ENCODE results near the gene RAD50.

DNA sequence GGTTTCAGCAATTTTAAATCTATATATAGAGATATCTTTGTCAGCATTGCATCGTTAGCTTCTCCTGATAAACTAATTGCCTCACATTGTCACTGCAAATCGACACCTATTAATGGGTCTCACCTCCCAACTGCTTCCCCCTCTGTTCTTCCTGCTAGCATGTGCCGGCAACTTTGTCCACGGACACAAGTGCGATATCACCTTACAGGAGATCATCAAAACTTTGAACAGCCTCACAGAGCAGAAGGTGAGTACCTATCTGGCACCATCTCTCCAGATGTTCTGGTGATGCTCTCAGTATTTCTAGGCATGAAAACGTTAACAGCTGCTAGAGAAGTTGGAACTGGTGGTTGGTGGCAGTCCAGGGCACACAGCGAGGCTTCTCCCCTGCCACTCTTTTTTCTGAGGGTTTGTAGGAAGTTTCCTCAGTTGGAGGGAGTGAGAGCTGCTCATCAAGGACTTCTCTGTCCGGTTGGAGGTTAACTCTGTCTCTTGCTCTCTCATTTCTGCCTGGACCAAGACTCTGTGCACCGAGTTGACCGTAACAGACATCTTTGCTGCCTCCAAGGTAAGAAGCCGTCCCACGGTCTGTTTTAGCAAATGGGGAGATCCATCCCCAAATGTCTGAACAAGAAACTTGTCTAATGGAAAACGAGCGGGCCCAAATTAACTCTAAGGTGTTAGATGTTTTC lies 117.3 kb downstream of the RAD50 start, which contains the start of gene IL4:
- no peak for TF ChIP-seq POLR2A (IDR thresholded peaks at IDR 0.05)
- TF ChIP-seq, protein P1, sequence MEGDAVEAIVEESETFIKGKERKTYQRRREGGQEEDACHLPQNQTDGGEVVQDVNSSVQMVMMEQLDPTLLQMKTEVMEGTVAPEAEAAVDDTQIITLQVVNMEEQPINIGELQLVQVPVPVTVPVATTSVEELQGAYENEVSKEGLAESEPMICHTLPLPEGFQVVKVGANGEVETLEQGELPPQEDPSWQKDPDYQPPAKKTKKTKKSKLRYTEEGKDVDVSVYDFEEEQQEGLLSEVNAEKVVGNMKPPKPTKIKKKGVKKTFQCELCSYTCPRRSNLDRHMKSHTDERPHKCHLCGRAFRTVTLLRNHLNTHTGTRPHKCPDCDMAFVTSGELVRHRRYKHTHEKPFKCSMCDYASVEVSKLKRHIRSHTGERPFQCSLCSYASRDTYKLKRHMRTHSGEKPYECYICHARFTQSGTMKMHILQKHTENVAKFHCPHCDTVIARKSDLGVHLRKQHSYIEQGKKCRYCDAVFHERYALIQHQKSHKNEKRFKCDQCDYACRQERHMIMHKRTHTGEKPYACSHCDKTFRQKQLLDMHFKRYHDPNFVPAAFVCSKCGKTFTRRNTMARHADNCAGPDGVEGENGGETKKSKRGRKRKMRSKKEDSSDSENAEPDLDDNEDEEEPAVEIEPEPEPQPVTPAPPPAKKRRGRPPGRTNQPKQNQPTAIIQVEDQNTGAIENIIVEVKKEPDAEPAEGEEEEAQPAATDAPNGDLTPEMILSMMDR (IDR thresholded peaks at IDR 0.05): no peak

Data from adrenal gland (tissue), 5 donors.